PC-9 (cell line): Measurements from ENCODE around the gene PLPP6. TPM values are rescaled to one million over a fixed set of nuclear protein-coding genes. Genes with fewer than 3 reads are reported as not detected.
A peak's percentile ranks its signal among the peaks of the same experiment; 100 is the strongest.

Source experiments
- Bru-seq: library from RNA; stranded (reverse); fragments of 400-500 nt; gene quantifications from one replicate; lab custom pipeline; 2021; lab: Mats Ljungman, UMichigan
- BruChase-seq, 2 experiments: library from RNA; stranded (reverse); fragments of 400-500 nt; gene quantifications; one replicate each; lab custom pipeline; 2021; lab: Mats Ljungman, UMichigan
- BruUV-seq: library from RNA; stranded (reverse); fragments of 400-500 nt; replicated peaks from 2 replicates; lab custom pipeline; 2021; lab: Mats Ljungman, UMichigan
- CTCF ChIA-PET: fragments of 300-600 bp; sonication (Branson Sonifier 250); formaldehyde crosslinking; loops from one replicate; lab custom pipeline; 2022; ENCODE audit warnings: antibody characterized with exemption; lab: Charles Lee
- POLR2A ChIA-PET: fragments of 300-600 bp; sonication (Branson Sonifier 250); formaldehyde crosslinking; loops from one replicate; lab custom pipeline; 2022; ENCODE audit warnings: antibody characterized with exemption; ENCODE audit not compliant: unreplicated experiment; lab: Charles Lee
- DNase-seq, 2 experiments: peaks; one replicate each; pipeline versions ENCODE4 v3.0.0 to v3.0.0-alpha.2; 2015 to 2022; ENCODE audit warnings: mixed read lengths in 1 of 2
- H2AFZ ChIP-seq: fragments of 200-600 bp; sonication (generic); 2 replicates; pipeline ENCODE4 v1.8.1; 2017; ENCODE audit warnings: antibody characterized with exemption
- H3F3A ChIP-seq: fragments of 200-600 bp; sonication (generic); 2 replicates; pipeline ENCODE4 v1.8.1; 2017; ENCODE audit warnings: antibody characterized with exemption, mild to moderate bottlenecking, low read depth; ENCODE audit not compliant: insufficient read depth
- H3K27ac ChIP-seq: fragments of 200-600 bp; sonication (generic); 2 replicates; pipeline ENCODE4 v1.6.1; 2016; ENCODE audit warnings: mixed run types
- H3K27me3 ChIP-seq: fragments of 200-600 bp; sonication (generic); 2 replicates; pipeline ENCODE4 v1.6.1; 2016; ENCODE audit warnings: low read depth, mixed run types; ENCODE audit not compliant: insufficient read depth
- H3K36me3 ChIP-seq: fragments of 200-600 bp; sonication (generic); 2 replicates; pipeline ENCODE4 v1.6.1; 2016; ENCODE audit warnings: low read depth, mixed run types
- H3K4me1 ChIP-seq: fragments of 200-600 bp; sonication (generic); replicated peaks from 2 replicates; pipeline ENCODE4 v1.6.1; 2016; ENCODE audit warnings: mixed run types; ENCODE audit not compliant: insufficient read depth
- H3K4me2 ChIP-seq: fragments of 200-600 bp; sonication (generic); 2 replicates; pipeline ENCODE4 v1.6.1; 2017; ENCODE audit warnings: mixed run types
- H3K4me3 ChIP-seq: fragments of 200-600 bp; sonication (generic); 2 replicates; pipeline ENCODE4 v1.6.1; 2016; ENCODE audit warnings: mixed run types
- H3K79me2 ChIP-seq: fragments of 200-600 bp; sonication (generic); 2 replicates; pipeline ENCODE4 v1.6.1; 2017; ENCODE audit warnings: low read depth, mixed run types
- H3K9me2 ChIP-seq: fragments of 200-600 bp; sonication (generic); 2 replicates; pipeline ENCODE4 v1.8.1; 2017; ENCODE audit warnings: mild to moderate bottlenecking; ENCODE audit not compliant: insufficient read depth
- H3K9me3 ChIP-seq: fragments of 200-600 bp; sonication (generic); 2 replicates; pipeline ENCODE4 v1.8.1; 2016; ENCODE audit warnings: low read depth; ENCODE audit not compliant: insufficient read depth
- H4K20me1 ChIP-seq: fragments of 200-600 bp; sonication (generic); 2 replicates; pipeline ENCODE4 v1.8.1; 2017; ENCODE audit not compliant: insufficient read depth
- CTCF ChIP-seq: fragments of 200-600 bp; sonication (generic); conservative IDR thresholded peaks from 2 replicates; pipeline ENCODE4 v1.6.1; 2017; ENCODE audit warnings: mixed run types, antibody characterized with exemption, mild to moderate bottlenecking, moderate library complexity
- EZH2 ChIP-seq: fragments of 200-600 bp; sonication (generic); IDR thresholded peaks from 2 replicates; pipeline ENCODE4 v1.8.0; 2017; ENCODE audit warnings: antibody characterized with exemption, low read depth
- intact Hi-C: fragments of 100-400 bp; cut with micrococcal nuclease; formaldehyde crosslinking; loops from one replicate; pipeline ENCODE4 v1.10.0; 2022; ENCODE audit not compliant: unreplicated experiment
- long read RNA-seq: library from polyadenylated mRNA; stranded (forward); transcript quantifications from one replicate; pipeline ENCODE4 v2.0.0, GENCODE V29; 2022
- total RNA-seq: library from RNA; stranded (reverse); gene quantifications from 2 replicates; pipeline ENCODE4 v1.2.3, GENCODE V29; 2021

PLPP6 gene
- total RNA-seq, result 4.9 and 5.9 TPM in 2 replicates
- Bru-seq, nascent RNA, result percentile 61 among the genes with signal in this experiment
- percentile 74 among the genes with signal in this experiment for BruChase-seq, experiment 1, labeled RNA remaining after a 2-hour chase
- BruChase-seq, experiment 2, labeled RNA remaining after a 6-hour chase, result percentile 63 among the genes with signal in this experiment
- long read RNA-seq, transcript PLPP6-201 (1 exons, 2,944 nt), result major isoform, 20 of 20 reads
- long read RNA-seq, partial matches to known transcripts, result 0 of 20 reads
- long read RNA-seq, other reads (novel, unspliced or antisense), result 0 of 20 reads

- CTCF ChIA-PET, result no interaction called here
Observed at GRCh38 chr9:4662108-4662988, at the start of gene PLPP6. TSS of gene PLPP6 (plus strand) at chr9:4662294. CDS start at chr9:4662376, 82 bp downstream.

GRCh38 chr9:4614627-4615026, 47.5 kb upstream of the PLPP6 start:
- Histone ChIP-seq H2AFZ (no peak overlapping the region), H3K4me3 (no peak overlapping the region), H3K36me3 (no peaks in the 10 kb centered on the region), H3K9me2 (no peaks in the 10 kb centered on the region), H3K27ac (no peak overlapping the region), H3K9me3 (no peaks in the 10 kb centered on the region), H3K4me1 (peaks cover 2% of the 10 kb centered on the region), H3F3A (no peaks in the 10 kb centered on the region), H4K20me1 (no peaks in the 10 kb centered on the region), H3K4me2 (no peak overlapping the region), H3K79me2 (no peaks in the 10 kb centered on the region), H3K27me3 (no peaks in the 10 kb centered on the region)
- TF ChIP-seq EZH2, result no peak
- TF ChIP-seq CTCF, result no peak
- ChIA-PET CTCF (no interaction called here), POLR2A (interaction anchor here (0.7 kb wide), 1 partner anchor 986 kb away, joined by 3 read pairs; no protein-coding TSS in a partner anchor)
- no peak for DNase-seq
- intact Hi-C loops, result no loop called here
- BruUV-seq, result no TSS peak

More at GRCh38 chr9:4662108-4662988, at the start of gene PLPP6:
- Histone ChIP-seq H3K36me3 (no peaks in the 10 kb centered on the region), H3K27ac (peak within 1 kb of the TSS; percentile 56), H4K20me1 (no peaks in the 10 kb centered on the region), H3K27me3 (no peaks in the 10 kb centered on the region), H3K9me2 (no peaks in the 10 kb centered on the region), H3F3A (peaks cover 3% of the 10 kb centered on the region; the same call in 1 of the 2 replicates), H3K4me2 (peak within 1 kb of the TSS; percentile 96), H3K9me3 (no peaks in the 10 kb centered on the region), H3K4me1 (peaks cover 41% of the 10 kb centered on the region), H3K4me3 (peak within 1 kb of the TSS; percentile 77), H2AFZ (peak within 1 kb of the TSS; percentile 82), H3K79me2 (peaks cover 23% of the 10 kb centered on the region)
- TF ChIP-seq CTCF (peak; percentile 46; the same call in 1 of the 2 replicates), EZH2 (no peak)
- BruUV-seq, result no TSS peak
- POLR2A ChIA-PET, result interaction anchor here (0.7 kb wide), 1 partner anchor 244 kb away, joined by 3 read pairs; no protein-coding TSS in a partner anchor
- peak; percentile 75 to 83 for DNase-seq
- intact Hi-C loops, result loop anchor here (1.0 to 2.0 kb wide), 3 partner anchors 17 to 132 kb away; partner anchors contain the start of genes AK3 and CDC37L1

- Histone ChIP-seq H2AFZ (no peak overlapping the region), H3K4me3 (no peak overlapping the region), H3F3A (0 out of 2 replicates have a peak, but pooled peaks cover 1% of the 10 kb centered on the region), H3K27me3 (no peaks in the 10 kb centered on the region), H3K9me2 (no peaks in the 10 kb centered on the region), H3K79me2 (no peaks in the 10 kb centered on the region), H3K4me2 (no peak overlapping the region), H3K9me3 (no peaks in the 10 kb centered on the region), H3K36me3 (no peaks in the 10 kb centered on the region), H4K20me1 (no peaks in the 10 kb centered on the region), H3K4me1 (peaks cover 8% of the 10 kb centered on the region), H3K27ac (no peak overlapping the region)
- ChIA-PET POLR2A (no interaction called here), CTCF (no interaction called here)
- DNase-seq, result no peak
- intact Hi-C loops, result no loop called here
- TF ChIP-seq EZH2 (no peak), CTCF (no peak)
- no TSS peak for BruUV-seq
Observed at GRCh38 chr9:4615251-4615650, 46.8 kb upstream of the PLPP6 start.
